GM23338 (cell line): Measurements from ENCODE around the gene EID1.

ENCODE experiments used
- CREB1 ChIP-seq: fragments of 250-450 bp; sonication (Bioruptor Pico); IDR thresholded peaks from 2 replicates; pipeline ENCODE4 v1.5.0; 2020; ENCODE audit warnings: low read depth, mild to moderate bottlenecking, moderate library complexity
- EZH2 ChIP-seq: fragments of 200-600 bp; sonication (generic); IDR thresholded peaks from one replicate; pipeline ENCODE4 v1.8.0; 2017; ENCODE audit warnings: antibody characterized with exemption, mild to moderate bottlenecking, low read depth; ENCODE audit not compliant: unreplicated experiment
- EZH2phosphoT487 ChIP-seq: fragments of 200-600 bp; sonication (generic); IDR thresholded peaks from one replicate; pipeline ENCODE4 v1.8.1; 2018; ENCODE audit warnings: antibody characterized with exemption; ENCODE audit not compliant: unreplicated experiment
- POLR2AphosphoS5 ChIP-seq: IDR thresholded peaks from 2 replicates; pipeline ENCODE4 v1.6.1; 2016; ENCODE audit warnings: antibody characterized with exemption, low read depth
- ZNF331 ChIP-seq: fragments of 250-450 bp; sonication (Bioruptor Pico); IDR thresholded peaks from 2 replicates; pipeline ENCODE4 v1.5.0; 2020; ENCODE audit warnings: low read depth, mild to moderate bottlenecking, moderate library complexity
- TF ChIP-seq, protein P1 (sequence below), 2 experiments: fragments of 200-600 bp in 1 of 2; sonication (generic) in 1 of 2; conservative IDR thresholded peaks; 2 replicates each; pipeline versions ENCODE4 v1.5.1 to v1.6.1; 2016 to 2017; ENCODE audit warnings: antibody characterized with exemption in 2 of 2, low read depth in 2 of 2, mild to moderate bottlenecking in 2 of 2, moderate library complexity in 1 of 2
- TF ChIP-seq, protein P2 (sequence below): IDR thresholded peaks from one replicate; pipeline ENCODE4 v1.6.1; 2018; ENCODE audit warnings: antibody characterized with exemption; ENCODE audit not compliant: unreplicated experiment
- TF ChIP-seq, protein P3 (sequence below): IDR thresholded peaks from 2 replicates; pipeline ENCODE4 v1.6.1; 2016; ENCODE audit warnings: antibody characterized with exemption

DNA sequence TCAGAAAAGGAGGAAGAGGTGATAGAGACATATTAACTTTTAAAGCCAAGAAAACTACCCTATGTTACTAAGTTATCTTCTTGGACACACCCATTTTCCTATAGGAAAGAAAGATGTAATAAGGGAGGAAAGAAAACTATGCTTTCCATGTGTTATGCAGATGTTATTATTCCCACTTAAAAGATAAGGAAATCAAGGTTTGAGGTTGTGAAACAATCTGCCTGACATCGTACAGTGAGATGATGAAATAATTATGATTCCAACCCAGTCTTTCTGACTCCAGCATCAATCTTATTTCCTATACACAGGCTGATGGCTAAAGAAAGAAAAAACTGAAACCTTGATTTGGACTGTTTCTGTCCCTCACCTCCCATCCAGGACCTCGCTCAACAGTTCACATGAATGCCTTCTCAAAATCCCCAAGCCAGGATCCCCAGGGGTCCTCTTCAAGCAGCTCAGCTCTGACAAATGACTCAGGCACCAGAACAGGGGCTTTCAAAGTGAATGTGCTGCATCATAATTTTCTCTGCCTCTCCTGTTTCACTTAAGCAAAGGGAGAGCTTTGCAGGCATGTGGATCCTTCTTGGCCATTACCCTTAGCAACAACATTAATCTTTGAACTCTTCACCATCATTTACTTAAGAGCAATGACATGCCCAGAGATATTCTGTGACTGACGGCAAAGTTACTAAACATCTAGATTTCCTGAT is 12.4 kb upstream of the EID1 start:
- TF ChIP-seq POLR2AphosphoS5 (no peak), EZH2phosphoT487 (no peak), EZH2 (no peak), CREB1 (CRISPR knock-in tag) (no peak), ZNF331 (CRISPR knock-in tag) (no peak)
- TF ChIP-seq, protein P1, sequence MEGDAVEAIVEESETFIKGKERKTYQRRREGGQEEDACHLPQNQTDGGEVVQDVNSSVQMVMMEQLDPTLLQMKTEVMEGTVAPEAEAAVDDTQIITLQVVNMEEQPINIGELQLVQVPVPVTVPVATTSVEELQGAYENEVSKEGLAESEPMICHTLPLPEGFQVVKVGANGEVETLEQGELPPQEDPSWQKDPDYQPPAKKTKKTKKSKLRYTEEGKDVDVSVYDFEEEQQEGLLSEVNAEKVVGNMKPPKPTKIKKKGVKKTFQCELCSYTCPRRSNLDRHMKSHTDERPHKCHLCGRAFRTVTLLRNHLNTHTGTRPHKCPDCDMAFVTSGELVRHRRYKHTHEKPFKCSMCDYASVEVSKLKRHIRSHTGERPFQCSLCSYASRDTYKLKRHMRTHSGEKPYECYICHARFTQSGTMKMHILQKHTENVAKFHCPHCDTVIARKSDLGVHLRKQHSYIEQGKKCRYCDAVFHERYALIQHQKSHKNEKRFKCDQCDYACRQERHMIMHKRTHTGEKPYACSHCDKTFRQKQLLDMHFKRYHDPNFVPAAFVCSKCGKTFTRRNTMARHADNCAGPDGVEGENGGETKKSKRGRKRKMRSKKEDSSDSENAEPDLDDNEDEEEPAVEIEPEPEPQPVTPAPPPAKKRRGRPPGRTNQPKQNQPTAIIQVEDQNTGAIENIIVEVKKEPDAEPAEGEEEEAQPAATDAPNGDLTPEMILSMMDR (conservative IDR thresholded peaks at IDR 0.05; ENCODE audit: low read depth in 2 of 2): no peak
- TF ChIP-seq, protein P2, sequence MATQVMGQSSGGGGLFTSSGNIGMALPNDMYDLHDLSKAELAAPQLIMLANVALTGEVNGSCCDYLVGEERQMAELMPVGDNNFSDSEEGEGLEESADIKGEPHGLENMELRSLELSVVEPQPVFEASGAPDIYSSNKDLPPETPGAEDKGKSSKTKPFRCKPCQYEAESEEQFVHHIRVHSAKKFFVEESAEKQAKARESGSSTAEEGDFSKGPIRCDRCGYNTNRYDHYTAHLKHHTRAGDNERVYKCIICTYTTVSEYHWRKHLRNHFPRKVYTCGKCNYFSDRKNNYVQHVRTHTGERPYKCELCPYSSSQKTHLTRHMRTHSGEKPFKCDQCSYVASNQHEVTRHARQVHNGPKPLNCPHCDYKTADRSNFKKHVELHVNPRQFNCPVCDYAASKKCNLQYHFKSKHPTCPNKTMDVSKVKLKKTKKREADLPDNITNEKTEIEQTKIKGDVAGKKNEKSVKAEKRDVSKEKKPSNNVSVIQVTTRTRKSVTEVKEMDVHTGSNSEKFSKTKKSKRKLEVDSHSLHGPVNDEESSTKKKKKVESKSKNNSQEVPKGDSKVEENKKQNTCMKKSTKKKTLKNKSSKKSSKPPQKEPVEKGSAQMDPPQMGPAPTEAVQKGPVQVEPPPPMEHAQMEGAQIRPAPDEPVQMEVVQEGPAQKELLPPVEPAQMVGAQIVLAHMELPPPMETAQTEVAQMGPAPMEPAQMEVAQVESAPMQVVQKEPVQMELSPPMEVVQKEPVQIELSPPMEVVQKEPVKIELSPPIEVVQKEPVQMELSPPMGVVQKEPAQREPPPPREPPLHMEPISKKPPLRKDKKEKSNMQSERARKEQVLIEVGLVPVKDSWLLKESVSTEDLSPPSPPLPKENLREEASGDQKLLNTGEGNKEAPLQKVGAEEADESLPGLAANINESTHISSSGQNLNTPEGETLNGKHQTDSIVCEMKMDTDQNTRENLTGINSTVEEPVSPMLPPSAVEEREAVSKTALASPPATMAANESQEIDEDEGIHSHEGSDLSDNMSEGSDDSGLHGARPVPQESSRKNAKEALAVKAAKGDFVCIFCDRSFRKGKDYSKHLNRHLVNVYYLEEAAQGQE: no peak
- TF ChIP-seq, protein P3, sequence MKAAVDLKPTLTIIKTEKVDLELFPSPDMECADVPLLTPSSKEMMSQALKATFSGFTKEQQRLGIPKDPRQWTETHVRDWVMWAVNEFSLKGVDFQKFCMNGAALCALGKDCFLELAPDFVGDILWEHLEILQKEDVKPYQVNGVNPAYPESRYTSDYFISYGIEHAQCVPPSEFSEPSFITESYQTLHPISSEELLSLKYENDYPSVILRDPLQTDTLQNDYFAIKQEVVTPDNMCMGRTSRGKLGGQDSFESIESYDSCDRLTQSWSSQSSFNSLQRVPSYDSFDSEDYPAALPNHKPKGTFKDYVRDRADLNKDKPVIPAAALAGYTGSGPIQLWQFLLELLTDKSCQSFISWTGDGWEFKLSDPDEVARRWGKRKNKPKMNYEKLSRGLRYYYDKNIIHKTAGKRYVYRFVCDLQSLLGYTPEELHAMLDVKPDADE: no peak
